Stimulated activated CD8-positive, alpha-beta memory T cell treated with anti-CD3 and anti-CD28 coated beads, Interleukin-15, amount 100 ng/mL, for 4 hours (primary cell): Measurements from ENCODE around the gene LIPT2.

ENCODE experiments used
- DNase-seq, 2 donors: peaks; one replicate each; pipeline ENCODE4 v3.0.0-alpha.2; 2020; ENCODE audit warnings: low read depth in 2 of 2

The LIPT2 gene

DNA sequence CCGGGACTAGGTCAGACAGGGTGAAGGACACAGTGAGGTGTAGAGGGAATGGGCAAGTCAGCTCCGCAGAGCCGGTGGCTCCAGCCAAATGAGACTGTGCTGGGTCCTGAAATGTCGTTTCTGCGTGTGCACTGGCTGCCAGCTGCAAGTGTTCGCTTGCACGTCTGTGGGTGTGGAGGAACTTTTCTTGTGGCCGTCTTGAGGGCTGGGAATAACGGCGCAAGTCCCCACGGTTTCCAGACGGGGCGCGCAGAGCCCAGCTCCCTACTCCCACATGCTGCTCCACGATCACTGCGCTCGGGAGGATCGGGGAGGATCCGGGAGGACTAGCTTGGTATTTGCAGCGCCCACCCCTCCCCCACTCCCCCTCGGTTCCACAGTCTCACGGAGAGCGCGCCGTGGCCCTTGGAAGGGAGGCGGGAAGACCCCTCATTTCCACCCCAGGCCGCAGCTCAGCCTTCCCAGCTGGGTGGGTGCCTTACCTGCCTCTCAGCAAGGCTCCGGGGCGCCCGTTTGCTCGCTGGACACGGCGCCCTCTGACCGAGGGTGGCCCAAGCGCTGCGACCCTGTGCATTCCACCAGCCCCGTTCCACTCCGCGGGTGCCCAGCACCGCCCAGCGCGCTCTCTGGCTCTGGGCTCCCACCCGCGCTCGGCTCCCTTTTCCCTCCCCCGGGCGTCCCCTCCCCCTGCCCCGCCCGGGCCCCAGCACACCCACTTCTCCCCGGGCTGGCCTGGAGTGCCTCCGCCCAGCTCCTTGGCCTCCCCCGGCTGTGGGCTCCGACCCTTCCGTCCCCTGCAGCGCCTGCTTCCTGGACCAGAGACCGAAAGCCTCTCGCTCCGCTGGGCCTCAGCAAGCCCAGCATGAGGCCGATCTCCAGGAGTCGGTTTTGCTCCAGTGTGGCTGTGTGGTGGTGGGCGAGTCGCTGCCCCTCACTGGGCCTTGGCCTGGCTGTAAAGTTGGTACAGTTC, 26.3 kb downstream of the LIPT2 start, which contains the start of gene KCNE3:
KCNE3 (minus strand) TSS at position 634 of the 970 bp plus-strand sequence. CDS start 9,986 bp downstream, outside the sequence.
- no peak for DNase-seq

DNA sequence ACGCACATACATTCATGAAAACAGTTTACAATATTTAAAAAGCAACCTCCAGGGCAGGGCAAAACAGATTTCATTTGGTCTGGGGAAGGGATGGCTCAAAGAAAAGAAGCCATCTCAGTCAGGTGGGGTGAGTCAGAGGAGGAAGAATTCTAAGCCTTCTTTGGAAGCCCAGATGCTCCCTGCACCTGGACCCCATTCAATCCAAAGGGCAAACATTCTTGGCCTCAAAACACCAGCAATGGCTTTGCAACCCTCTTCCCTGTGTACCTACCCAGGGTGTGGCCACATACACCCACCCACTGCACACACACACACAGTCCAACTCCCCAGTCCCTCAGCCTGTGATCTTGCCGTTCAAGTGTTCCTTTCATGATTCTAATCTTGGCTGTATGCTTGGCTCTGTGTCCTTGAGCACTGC, 28.2 kb downstream of the LIPT2 start:
- DNase-seq, result no peak

DNA sequence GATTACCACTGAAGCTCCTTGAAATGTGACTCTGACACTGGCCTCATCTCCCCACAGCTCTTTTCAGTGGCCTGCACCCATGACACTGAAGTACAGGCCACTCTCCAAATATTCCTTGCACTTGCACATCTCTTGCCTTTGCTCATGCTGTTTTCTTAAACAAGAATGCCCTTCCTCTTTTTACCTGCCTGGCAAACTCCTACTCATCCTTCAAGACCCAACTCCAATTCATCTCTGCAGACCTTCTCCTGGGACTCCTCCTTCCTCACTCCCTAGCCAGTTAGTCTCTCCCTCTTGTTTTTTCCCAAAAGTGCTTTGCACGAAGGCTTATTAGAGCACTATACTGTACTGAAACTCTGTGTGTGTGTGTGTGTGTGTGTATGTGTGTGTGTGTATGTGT, 28.8 kb downstream of the LIPT2 start:
- DNase-seq, result no peak

DNA sequence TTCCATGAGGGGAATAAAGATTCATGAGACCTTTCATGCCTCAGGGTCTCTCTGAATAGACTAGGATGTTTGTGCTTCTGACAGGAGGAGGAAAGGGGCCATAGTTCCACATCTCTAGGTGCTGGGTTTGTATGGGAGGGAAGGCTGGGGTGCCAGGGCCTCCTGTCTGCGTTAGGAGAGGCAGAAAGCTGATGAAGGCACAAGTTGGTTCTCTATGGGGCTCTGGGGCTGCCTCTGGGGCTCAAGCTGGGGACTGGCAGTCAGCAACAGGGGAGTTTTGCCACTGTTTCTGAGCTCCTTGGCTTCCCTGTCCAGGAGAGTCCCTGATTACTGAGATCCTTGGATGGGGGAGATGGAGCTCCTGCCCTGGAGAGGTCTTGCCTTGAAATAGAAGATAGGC, 30.3 kb downstream of the LIPT2 start:
- no peak for DNase-seq

DNA sequence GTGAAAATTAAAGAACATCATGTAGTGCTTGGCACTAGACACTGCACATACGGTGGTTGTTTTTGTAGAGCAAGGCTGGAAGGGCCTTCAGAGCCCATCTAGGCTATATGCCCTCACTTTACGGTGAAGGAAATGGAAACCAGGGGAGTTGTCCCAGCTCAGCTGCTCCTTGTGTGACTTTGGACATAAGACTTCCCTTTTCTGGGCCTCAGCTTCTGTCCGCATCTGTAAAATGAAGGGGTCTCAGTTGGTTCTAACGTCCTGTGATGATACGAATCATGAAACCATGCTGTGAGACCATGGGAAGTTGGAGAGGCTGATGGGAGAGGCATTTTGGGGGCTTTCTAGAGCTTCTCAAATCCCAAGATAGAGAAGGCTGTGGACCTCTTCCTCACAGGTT, 30.9 kb downstream of the LIPT2 start:
- no peak for DNase-seq

DNA sequence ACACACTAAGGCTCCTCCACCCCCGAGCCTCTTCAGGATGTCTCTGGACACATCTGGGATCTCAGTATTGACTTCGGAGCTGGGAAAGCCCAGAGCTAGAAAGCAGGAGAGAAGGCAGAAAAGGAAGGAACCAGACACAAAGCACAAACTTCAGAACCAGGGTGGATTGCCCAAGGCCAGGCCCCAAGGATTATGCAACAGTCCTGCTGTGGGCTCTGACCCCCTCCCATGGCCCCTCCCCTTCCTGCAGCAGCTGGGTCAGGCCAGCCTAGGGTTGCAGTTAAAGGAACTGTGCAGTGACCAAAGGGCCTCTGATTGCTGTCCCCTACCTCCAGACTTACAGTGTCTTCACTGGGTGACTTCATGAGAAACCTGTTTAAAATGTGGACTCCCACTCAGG, 31.5 kb downstream of the LIPT2 start:
- DNase-seq, result no peak

DNA sequence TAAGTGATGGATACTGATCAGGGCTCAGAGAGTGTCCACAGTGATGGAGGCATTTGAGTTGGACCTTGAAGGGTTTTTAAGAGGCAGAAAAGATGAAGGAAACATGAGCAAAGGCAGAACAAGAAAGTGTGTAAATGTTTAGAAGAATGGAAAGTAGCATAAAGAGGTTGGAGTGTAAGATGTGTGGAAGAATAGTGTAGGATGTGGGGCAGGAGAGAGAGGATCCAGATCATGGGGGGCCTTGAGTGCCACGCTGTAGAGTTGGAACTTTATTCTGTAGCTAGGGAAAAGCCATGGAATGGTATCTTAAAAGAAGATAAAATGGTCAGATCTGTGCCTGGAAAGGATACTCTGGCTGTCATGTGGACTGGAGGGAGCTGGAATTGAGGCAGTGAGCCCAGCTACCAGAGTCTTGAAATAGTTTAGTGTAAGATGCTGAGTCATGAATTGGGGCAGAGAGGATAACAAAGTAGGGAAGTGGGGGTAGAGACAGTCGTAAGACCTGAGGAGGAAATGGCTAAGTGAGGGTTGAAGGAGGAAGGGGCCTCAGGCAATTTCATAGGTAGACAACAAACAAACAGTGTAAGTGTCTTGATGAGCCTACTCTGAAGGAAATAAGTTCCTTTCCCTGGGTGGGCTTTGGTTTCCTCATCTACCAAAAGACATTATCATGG, 32.9 kb downstream of the LIPT2 start:
- no peak for DNase-seq

DNA sequence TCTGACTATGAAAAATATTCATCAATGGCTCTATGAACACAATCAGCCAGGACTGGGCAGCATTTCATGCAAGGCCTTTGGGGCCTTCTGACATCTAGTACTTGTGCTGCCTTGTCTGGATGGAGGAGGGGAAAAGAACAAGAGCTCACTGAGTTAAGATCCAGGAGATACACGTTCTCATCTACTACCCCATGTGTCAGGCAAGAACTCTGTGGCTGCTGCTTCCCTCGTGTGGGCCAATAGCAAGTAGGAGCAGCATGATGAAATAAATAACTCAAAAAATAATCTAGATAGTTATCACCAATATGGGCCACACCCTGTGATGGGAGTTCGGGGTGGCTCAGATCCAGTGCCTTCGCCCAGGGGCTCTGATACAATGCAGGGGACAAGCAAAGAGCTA, 33.5 kb downstream of the LIPT2 start:
- no peak for DNase-seq

DNA sequence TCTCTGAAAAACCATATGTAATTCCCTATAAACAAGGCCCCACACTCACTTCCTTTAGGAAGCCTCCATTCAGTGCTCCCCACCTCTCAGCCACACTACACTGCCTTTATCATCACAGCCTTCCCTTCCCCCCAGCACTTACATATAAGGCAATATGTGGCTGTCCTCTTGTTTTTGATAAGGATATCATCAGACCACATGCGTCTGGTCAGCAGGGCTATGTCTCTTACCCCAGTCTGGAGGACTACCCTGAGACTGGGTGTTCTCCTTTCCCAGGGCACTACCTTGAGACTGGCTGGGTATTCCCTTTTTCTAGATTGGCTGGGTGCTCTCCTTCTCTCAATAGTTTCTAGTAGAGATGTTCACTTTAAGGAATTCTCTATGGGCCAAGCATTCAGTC, 33.9 kb downstream of the LIPT2 start:
- DNase-seq, result no peak

DNA sequence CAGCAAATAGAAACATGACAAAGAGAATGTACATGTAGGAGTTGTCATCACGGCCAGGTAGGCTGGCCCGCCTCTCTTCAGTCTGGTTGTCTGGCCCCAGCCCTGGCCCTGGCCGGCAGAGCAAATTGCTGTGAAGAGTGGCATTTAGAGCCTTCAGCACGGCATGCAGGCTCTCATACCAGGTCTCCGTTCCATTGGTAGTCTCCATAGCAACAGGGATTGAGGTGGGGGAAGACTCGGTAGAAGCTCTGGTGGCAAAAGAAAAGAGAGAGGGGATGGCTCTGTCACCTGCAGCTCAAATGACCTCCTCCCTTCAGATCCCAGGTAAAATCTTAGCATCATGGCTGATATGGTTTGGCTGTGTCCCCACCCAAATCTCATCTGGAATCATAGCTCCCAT, 36.2 kb downstream of the LIPT2 start:
- DNase-seq, result no peak

DNA sequence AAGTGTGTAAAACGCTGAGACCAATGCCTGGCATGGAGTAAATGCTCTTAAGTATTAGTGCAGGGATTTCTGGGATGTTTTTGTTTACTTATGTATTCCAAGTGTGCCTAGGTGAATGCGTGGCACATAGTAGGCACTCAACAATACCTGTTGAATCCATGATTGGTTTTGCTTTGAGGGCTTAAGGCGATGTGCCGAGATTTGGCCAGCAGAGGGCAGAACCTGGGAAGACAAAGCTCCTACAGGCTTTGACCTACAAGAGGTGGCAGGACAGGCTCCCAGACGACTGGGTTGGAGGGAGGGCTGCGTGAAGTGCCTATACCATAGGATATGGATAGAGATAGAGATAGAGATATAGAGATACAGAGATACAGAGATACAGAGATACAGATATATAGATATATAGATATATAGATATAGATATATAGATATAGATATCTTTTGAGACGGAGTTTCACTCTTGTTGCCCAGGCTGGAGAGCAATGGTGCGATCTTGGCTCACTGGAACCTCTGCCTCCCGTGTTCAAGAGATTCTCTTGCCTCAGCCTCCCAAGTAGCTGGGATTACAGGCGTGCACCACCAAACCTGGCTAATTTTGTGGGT, 40.0 kb downstream of the LIPT2 start:
- peak in 1 of 2 donors; percentile 36 for DNase-seq

DNA sequence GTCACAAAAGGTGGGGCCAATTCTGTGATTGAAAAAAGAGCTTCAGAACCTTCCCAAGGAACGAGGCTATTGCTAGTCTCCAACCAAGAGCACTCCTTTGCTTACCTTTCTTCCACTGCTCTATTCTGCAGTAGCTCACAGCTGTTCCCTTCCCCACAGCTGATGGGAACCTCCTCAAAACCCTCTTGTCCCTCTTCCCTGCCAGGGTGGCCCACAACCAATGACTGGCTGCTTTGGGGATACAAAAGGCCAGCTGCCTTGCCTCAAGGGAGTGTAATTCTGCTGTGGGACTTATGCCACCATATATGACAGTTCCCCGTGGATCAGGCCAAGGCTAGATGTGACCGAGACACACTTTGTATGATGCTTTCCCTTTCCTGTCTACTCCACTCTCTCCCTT, 41.2 kb downstream of the LIPT2 start:
- no peak for DNase-seq

DNA sequence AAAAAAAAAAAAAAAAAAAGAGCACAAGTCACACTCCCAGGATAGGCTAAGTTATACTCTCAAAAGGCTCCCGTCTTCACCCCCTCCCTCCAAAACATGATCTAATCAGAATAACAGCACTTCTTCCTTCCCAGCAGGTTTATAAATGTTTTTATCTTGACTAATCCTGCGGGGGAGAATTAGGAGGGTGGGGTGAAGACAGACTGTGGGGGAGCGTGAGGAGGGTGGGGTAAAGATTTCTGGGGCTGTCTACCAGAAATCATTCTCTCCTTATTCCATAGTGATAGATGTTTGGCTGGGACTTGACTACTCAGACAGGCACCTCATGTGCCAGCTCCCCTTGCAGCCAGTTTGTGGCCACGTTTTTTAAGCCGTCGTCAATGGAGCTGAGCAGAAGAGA, 43.2 kb downstream of the LIPT2 start:
- DNase-seq, result no peak

DNA sequence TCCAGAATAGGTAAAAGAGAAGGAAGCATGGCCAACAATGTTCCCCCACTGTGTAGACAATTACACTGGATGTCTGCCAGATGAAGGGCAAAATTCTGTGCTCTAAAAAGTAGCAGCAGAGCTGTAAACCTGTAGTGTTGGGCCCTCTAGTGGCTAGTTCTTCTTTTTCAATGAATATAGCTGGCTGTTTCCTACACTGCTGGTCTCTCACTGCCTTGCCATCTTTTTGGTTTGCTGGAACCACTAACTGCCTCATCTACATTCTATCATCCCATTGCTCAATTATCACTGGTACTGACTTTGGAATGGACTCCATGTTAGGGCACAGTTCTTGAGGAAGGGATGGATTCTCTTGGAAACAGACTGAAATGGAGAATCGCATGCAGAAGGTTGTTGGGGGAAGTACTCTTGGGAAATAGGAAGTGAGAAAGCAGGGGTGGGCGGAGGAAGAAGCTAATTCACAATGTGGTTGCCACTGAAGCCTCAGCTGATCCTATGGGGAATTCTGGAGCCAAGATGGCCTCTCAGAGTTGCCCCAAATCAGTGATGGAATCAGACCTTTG, 44.1 kb downstream of the LIPT2 start:
- DNase-seq, result peak in 1 of 2 donors; percentile 3

DNA sequence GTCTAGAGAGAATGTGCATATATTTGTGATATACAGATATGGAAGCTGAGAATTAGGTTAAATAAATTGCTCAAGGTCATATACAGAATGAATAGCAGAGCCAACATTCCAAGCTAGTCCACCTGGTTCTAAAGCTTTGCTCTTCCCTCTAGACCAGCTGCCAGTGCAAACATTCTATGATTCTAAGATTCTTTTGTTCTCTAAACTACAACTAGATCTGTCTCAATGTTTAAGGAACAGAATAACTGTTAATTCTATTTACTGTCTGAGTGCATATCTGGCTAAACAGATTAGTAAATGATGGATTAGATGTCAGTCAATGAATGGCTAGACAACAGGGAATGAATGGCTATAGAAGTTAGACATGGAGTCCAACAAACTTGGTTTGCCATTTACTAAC, 45.8 kb downstream of the LIPT2 start:
- no peak for DNase-seq

DNA sequence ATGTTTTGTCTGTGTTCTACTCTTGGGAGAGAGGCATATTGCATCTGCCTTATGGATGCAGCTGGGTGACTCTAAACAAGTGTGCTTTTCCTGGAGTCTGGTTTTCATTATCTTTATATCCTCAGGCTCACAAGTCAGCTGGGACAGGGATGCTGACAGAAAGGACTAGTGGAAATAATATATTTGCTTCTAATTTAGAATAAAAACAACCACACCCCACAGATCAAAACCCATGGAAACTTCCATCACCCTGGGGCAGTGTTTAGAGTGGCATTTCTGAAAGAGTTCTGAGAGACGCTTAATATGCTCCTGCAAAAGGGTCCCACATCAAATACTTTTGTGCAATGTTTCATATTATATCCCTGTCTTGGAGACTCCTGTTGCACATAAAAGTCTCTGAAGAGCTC, 47.0 kb downstream of the LIPT2 start:
- no peak for DNase-seq

DNA sequence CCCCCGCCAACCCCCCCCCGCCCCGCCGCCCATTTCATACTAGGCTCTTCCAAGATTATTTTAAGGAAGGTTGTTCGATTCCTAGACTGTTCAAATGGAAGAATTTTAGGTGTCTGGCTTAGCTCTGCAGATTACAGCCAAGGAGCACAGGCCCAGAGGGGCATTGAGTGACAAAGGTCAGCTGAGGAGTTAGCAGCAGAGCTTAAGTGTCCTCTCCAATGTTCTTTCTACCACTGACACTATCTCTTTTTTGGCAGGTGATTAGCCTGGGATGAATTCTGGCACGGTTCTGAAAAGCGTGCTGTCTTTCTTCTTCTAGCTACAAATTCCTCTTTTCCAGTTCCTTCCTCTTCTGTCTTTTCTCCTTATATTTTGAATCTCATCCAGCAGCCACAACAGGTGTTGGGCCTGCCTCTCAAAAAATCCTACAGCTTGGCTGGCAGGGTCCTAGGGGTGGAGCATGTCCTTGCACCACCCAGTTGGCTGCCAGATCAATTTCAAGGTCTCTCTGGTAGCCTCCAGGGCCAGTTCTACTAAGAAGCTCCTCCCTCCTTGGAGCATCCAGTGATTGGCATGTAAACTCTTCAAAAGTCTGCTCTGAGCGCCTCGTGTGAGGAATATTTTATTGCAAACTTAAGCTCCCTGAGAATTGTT, 49.2 kb downstream of the LIPT2 start:
- DNase-seq, result no peak

DNA sequence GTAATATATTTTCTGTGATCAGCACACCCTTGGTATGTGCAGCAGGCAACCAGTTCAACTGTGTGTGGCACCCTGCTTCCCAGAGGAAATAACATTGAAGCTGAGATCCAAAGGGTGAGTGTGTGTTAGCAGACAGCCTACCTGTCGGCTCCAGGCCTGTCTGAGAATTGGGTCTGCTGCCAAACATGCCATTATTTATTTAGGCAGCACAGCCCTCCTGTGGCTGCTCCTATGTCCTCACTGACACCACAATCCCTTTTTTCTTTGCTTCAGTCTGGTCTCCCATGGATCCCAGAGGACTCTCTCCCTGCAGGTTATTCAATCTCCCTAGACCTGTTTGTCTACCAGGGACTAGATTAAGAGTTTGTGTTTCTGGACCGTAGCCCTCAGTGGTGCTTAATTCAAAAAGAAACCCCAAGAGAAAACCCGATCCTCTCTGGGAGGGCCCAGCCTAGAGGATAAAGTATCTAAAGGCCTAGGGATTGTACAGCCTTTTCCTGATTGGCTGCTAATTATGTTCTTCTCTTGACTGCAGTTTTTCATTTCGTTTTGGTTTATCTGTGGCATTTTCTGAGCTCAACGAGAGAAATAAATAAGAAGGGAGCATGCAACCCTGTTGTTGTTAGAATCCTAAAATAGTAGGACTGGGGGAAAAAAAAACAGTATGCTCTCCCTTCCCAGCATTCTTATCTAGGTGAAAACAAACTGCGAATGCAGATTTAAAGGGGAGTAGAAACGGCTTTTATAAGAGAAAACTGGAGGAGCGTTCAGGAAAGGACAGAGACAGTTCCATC, 50.3 kb downstream of the LIPT2 start:
- DNase-seq, result no peak

DNA sequence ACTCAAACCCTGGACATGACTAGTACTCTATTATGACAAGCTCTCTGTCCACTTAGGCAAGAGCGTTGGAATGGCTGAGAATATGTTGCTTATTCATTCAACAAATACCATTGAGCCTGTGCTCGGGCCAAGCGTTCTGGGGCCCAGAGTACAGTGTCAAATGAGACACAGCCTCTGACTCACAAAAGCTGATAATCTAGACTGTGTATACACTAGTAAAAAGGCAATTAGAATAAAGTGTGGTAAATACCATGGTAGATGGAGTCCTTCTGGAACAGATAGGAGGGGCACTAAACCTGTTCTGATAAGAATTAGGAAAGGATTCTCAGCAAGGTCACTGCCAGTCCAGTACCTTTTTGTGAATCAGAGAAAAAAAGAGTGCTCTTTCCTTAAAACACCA, 50.9 kb downstream of the LIPT2 start:
- DNase-seq, result no peak
